RWPE1 (cell line): ENCODE results near the gene PCDHGA8.
A peak's percentile ranks its signal among the peaks of the same experiment; 100 is the strongest.
"Not testable (repeated sequence)": the region's sequence is repeated elsewhere in the genome, so short reads cannot be mapped to it uniquely, and the experiment has no call there.

Source experiments
- CTCF ChIA-PET: fragments of 350-600 bp; sonication (Branson Sonifier 250); formaldehyde crosslinking; extraction: SDS; loops from one replicate; lab custom pipeline; 2021; lab: Yijun Ruan, JAX
- POLR2A ChIA-PET: fragments of 400-600 bp; formaldehyde crosslinking; extraction: SDS; loops from one replicate; lab custom pipeline; 2020; ENCODE audit warnings: antibody characterized with exemption; ENCODE audit not compliant: low non-redundant PET; lab: Yijun Ruan, JAX
- DNase-seq: peaks from one replicate; pipeline ENCODE4 v3.0.0; 2012; ENCODE audit warnings: low spot score
- H3K27ac ChIP-seq: fragments of 450-650 bp; 2 replicates; pipeline ENCODE4 v1.5.1; 2017
- CTCF ChIP-seq: fragments of 450-650 bp; conservative IDR thresholded peaks from 2 replicates; pipeline ENCODE4 v1.5.1; 2017; ENCODE audit warnings: low read depth, mild to moderate bottlenecking

The PCDHGA8 gene

GRCh38 chr5:141402553-141403243 is 10.3 kb downstream of the PCDHGA8 start, which contains the start of gene PCDHGA9:
Gene PCDHGA9 (plus strand): TSS chr5:141402778. CDS start chr5:141402953, 175 bp downstream.
- peak; percentile 47 for DNase-seq
- TF ChIP-seq CTCF = peak; percentile 23; the same call in 1 of the 2 replicates
- CTCF ChIA-PET = interaction anchor here (0.6 to 1.4 kb wide), 9 partner anchors 15 to 516 kb away, joined by 3 to 7 read pairs (median 5); partner anchors contain the start of genes PCDHAC1 and PCDHGB7
- POLR2A ChIA-PET = interaction anchor here (1.1 kb wide), 1 partner anchor 107 kb away, joined by 3 read pairs; no protein-coding TSS in a partner anchor
- no peak within 1 kb of the TSS for H3K27ac ChIP-seq

GRCh38 chr5:141403387-141403786 is 11.0 kb downstream of the PCDHGA8 start:
- no peak overlapping the region for H3K27ac ChIP-seq
- ChIA-PET CTCF (interaction anchor here (0.6 to 1.4 kb wide), 10 partner anchors 14 to 517 kb away, joined by 3 to 7 read pairs (median 4); partner anchors contain the start of genes PCDHAC1 and PCDHGB7), POLR2A (interaction anchor here (1.1 kb wide), 1 partner anchor 106 kb away, joined by 3 read pairs; no protein-coding TSS in a partner anchor)
- no peak for TF ChIP-seq CTCF
- DNase-seq = no peak

GRCh38 chr5:141407790-141408505 is 15.5 kb downstream of the PCDHGA8 start, which contains the start of gene PCDHGB6:
Gene PCDHGB6 (plus strand): TSS chr5:141408021. CDS start chr5:141408203, 182 bp downstream.
- peak; percentile 58 for TF ChIP-seq CTCF
- POLR2A ChIA-PET, H3K27ac ChIP-seq, DNase-seq: not testable (repeated sequence)
- CTCF ChIA-PET = interaction anchor here (0.6 to 0.9 kb wide), 4 partner anchors 9 to 1006 kb away, joined by 3 to 4 read pairs (median 3); partner anchors contain the start of genes PCDHGA8 and PCDHGB7

GRCh38 chr5:141409598-141410306 is 17.3 kb downstream of the PCDHGA8 start:
- DNase-seq = no peak
- TF ChIP-seq CTCF = no peak
- ChIA-PET CTCF (interaction anchor here (0.6 kb wide), 1 partner anchor 35 kb away, joined by 6 read pairs; no protein-coding TSS in a partner anchor), POLR2A (no interaction called here)
- H3K27ac ChIP-seq = no peak overlapping the region

GRCh38 chr5:141411575-141411974 is 19.1 kb downstream of the PCDHGA8 start:
- ChIA-PET CTCF (interaction anchor here (3.3 kb wide), 1 partner anchor 152 kb away, joined by 11 read pairs; no protein-coding TSS in a partner anchor), POLR2A (no interaction called here)
- DNase-seq = no peak
- no peak for TF ChIP-seq CTCF
- no peak overlapping the region for H3K27ac ChIP-seq
